Psoas muscle (tissue), 8 donors: ENCODE measurements around the gene KHDRBS2. TPM values are rescaled to one million over a fixed set of nuclear protein-coding genes. Genes with fewer than 3 reads are reported as not detected.

Source experiments
- ATAC-seq, 4 donors: fragments of 200-7000 bp; cut with Tn5 transposase; one replicate each; pipeline ENCODE4 v1.9.1; 2020; ENCODE audit warnings: moderate library complexity in 3 of 4, mild to moderate bottlenecking in 2 of 4
- DNase-seq, 2 donors: peaks; one replicate each; pipeline ENCODE4 v3.0.0-alpha.2; 2020
- H3K27ac ChIP-seq: fragments of 200-600 bp; one replicate; pipeline ENCODE4 v1.8.0; 2022
- H3K27me3 ChIP-seq, 3 donors: fragments of 200-600 bp in 1 of 3; one replicate each; pipeline versions ENCODE4 v1.6.1 to v1.8.0; 2013 to 2022; ENCODE audit warnings: low read length in 2 of 3, mild to moderate bottlenecking in 2 of 3, moderate library complexity in 1 of 3; ENCODE audit not compliant: insufficient read depth in 3 of 3
- H3K36me3 ChIP-seq, 2 donors: fragments of 200-600 bp in 1 of 2; one replicate each; pipeline versions ENCODE4 v1.6.1 to v1.8.0; 2013 to 2022; ENCODE audit warnings: low read depth in 1 of 2, mild to moderate bottlenecking in 1 of 2, moderate library complexity in 1 of 2; ENCODE audit not compliant: insufficient read depth in 1 of 2
- H3K4me1 ChIP-seq: fragments of 200-600 bp; one replicate; pipeline ENCODE4 v1.8.0; 2022
- H3K4me3 ChIP-seq: fragments of 200-600 bp; one replicate; pipeline ENCODE4 v1.8.0; 2022; ENCODE audit warnings: mild to moderate bottlenecking
- H3K9me3 ChIP-seq: fragments of 200-600 bp; one replicate; pipeline ENCODE4 v1.8.0; 2022
- CTCF ChIP-seq: fragments of 200-600 bp; IDR thresholded peaks from one replicate; pipeline ENCODE4 v1.8.0; 2022; ENCODE audit warnings: antibody characterized with exemption
- WGBS, 3 donors: extraction: QIAGEN DNeasy Blood & Tissue Kit; methylation state at CpG; one replicate each; pipeline versions ENCODE4 v1.1.6 to v1.1.7; 2013; 5-methylcytosine and 5-hydroxymethylcytosine counted together
- intact Hi-C, 2 donors: fragments of 100-400 bp; cut with DNase I; formaldehyde crosslinking; loops; one replicate each; pipeline versions ENCODE4 v1.11.0 to v1.14.2; 2022
- polyA plus RNA-seq, 3 donors: library from polyadenylated mRNA; stranded (reverse); fragments of 200-250 nt; gene quantifications; one replicate each; pipeline ENCODE4 v1.2.3, GENCODE V29; 2013
- total RNA-seq, 4 donors: library from RNA; stranded (reverse); fragmentation: NEBNext Ultra II Directional in 2 of 4; extraction: Animal tissue kit (Norgen Biotek cat#: 25700) in 2 of 4; gene quantifications; one replicate each; pipeline versions ENCODE4 v1.2.1 to v1.2.4, GENCODE V29; 2021 to 2023
- donor health status: healthy with polysubstance abuse.
- donor health status: DM: no; HTN: no; CAD: no; lungs with moderate emphysema.
- donor health status: Bipolar disorder and iron deficiency.
- donor health status: healthy.
- donor health status: DM: yes; HTN: yes; CAD: no.
- donor health status: DM: no; HTN: no; CAD: no.
- donor health status: DM: no; HTN: no; CAD: no.
- donor health status: DM: yes; HTN: yes; CAD: no.

KHDRBS2 gene
- total and polyA plus RNA-seq, 7 donors: 0.04 to 0.15 (median 0.06) TPM; not detected in 3

GRCh38 chr6:62284725-62285124, 1.3 kb downstream of the KHDRBS2 start:
- DNase-seq (no peak), ATAC-seq (no peak)
- H3K4me3 ChIP-seq: peak overlapping the region; percentile 64
- H3K27ac ChIP-seq: no peak overlapping the region
- TF ChIP-seq CTCF: no peak
- WGBS, 3 donors: 34 to 46% (median 39%) methylated on average over 2 of the region's 2 CpGs
- intact Hi-C loops: no loop called here
- H3K27me3 ChIP-seq: peaks cover 0 to 10% (median 2%) of the 10 kb centered on the region in 3 donors
- H3K36me3 ChIP-seq: no peaks in the 10 kb centered on the region
- H3K4me1 ChIP-seq: no peaks in the 10 kb centered on the region
- H3K9me3 ChIP-seq: no peaks in the 10 kb centered on the region

DNA sequence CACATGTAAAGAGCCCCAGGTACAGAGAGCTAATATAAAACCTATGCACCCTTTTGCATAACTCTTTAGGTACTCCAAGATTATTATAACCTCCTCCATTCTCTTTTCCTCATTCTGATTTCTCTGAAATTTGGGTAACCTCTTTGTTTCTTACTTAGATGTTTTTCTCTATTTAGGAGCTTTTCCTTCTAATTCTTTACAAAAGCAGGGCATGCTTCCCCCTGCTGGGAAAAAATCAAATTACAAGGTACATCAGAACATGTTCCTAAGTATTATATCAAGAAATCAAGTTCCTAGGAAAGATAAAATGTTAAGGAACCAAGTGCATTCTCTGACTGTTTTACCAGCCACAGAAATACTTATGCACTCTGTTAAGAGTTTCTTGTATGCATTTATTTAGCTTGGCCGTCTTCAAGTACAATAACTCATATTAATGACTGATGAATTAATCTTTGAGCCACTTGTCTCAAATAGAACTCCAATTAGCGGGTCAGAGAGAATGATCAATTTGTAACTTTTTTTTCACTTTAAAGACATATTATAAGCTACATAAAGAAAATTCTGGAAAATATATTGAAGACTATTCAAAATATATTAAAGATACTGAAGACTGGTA, 2.1 kb downstream of the KHDRBS2 start:
- Histone ChIP-seq H3K36me3 (no peaks in the 10 kb centered on the region), H3K27ac (no peak overlapping the region), H3K4me1 (no peaks in the 10 kb centered on the region), H3K4me3 (no peak overlapping the region), H3K9me3 (no peaks in the 10 kb centered on the region), H3K27me3 (peaks cover 0 to 10% (median 2%) of the 10 kb centered on the region in 3 donors)
- DNase-seq (no peak), ATAC-seq (no peak)
- TF ChIP-seq CTCF: peak; percentile 32
- intact Hi-C loops: no loop called here
- WGBS, 3 donors: 56 to 64% (median 57%) methylated on average over 2 of the region's 2 CpGs

DNA sequence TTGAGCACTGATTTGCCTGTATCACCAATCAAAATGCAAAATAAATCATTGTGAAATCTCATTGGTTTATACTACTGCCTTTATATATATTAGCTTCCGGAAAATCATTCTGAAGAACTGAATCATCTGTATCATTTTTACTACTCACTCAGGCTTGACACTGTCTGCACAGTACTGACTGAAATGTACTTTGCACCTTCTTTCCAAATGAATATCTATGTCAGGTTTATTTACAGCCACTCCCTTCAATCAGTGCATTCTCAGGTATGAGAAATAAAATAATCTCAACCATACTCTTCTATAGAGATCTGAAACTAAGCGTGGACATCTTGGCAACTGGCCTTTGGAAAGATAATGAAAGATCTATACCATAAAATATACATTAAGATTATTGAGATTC, 2.7 kb downstream of the KHDRBS2 start:
- Histone ChIP-seq H3K4me1 (no peaks in the 10 kb centered on the region), H3K36me3 (no peaks in the 10 kb centered on the region), H3K27me3 (peaks cover 0 to 10% (median 2%) of the 10 kb centered on the region in 3 donors), H3K9me3 (no peaks in the 10 kb centered on the region), H3K27ac (no peak overlapping the region), H3K4me3 (no peak overlapping the region)
- ATAC-seq (no peak), DNase-seq (no peak)
- TF ChIP-seq CTCF: no peak
- intact Hi-C loops: no loop called here
- WGBS, 3 donors: 52 to 64% (median 64%) methylated on average over 2 of the region's 2 CpGs

DNA sequence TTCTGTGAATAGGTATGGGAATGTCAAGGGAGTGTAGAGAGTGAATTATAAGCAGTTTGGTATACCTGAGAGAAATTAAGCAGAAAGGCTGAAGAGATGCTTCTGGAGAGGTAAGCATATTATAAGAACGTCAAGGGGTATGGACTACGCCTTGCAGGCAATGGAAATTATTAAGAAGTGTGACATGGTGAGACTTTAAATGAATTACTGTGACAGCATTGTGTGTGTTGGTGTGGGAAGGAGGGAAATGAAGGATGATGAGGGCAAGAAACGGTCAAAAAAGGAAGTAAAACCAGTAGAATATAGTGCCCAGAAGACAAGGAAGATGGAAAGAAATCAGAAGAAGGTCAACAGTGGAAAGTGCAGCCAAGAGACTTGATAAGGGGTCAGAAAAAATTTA, 5.9 kb downstream of the KHDRBS2 start:
- Histone ChIP-seq H3K9me3 (no peaks in the 10 kb centered on the region), H3K4me1 (no peaks in the 10 kb centered on the region), H3K36me3 (no peaks in the 10 kb centered on the region), H3K27me3 (peaks cover 0 to 2% (median 0%) of the 10 kb centered on the region in 3 donors), H3K4me3 (no peak overlapping the region), H3K27ac (no peak overlapping the region)
- ATAC-seq (no peak), DNase-seq (no peak)
- no peak for TF ChIP-seq CTCF
- intact Hi-C loops: no loop called here
- 74 to 91% (median 81%) methylated on average over 3 of the region's 3 CpGs for WGBS, 3 donors

DNA sequence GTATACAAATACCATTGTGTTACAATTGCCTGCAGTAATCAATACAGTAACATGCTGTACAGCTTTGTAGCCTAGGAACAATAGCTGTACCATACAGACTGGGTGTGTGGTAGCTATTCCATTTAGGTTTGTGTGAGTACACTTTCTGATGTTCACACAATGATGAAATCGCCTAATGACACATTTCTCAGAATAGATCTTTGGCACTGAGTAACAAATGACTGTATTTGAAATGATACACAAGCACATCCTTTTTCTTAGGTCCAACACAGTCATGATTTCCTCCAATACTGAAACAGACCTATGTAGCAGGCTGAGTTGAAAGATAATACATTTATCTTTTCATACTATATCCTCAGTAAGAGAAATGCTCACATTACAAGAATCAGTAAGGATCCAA, 13.9 kb downstream of the KHDRBS2 start:
- intact Hi-C loops: no loop called here
- Histone ChIP-seq H3K36me3 (no peaks in the 10 kb centered on the region), H3K9me3 (no peaks in the 10 kb centered on the region), H3K4me3 (no peak overlapping the region), H3K27ac (no peak overlapping the region), H3K4me1 (no peaks in the 10 kb centered on the region), H3K27me3 (no peaks in the 10 kb centered on the region)
- peak in 2 of 4 donors; percentile 31 to 42 for ATAC-seq
- TF ChIP-seq CTCF: no peak
- no peak for DNase-seq
- WGBS, 3 donors: 88 to 93% (median 89%) methylated on average over 1 of the region's 1 CpG
